HEK293T (cell line): ENCODE measurements around the gene URAD.

Experiments used
- CTCF ChIA-PET: fragments of 350-600 bp; formaldehyde crosslinking; extraction: SDS; loops from one replicate; lab custom pipeline; 2021; ENCODE audit warnings: antibody characterized with exemption, inconsistent platforms; lab: Yijun Ruan, JAX
- POLR2A ChIA-PET: fragments of 350-600 bp; formaldehyde crosslinking; extraction: SDS; loops from one replicate; lab custom pipeline; 2020; ENCODE audit warnings: antibody characterized with exemption, inconsistent platforms; lab: Yijun Ruan, JAX
- DNase-seq: peaks from one replicate; pipeline ENCODE4 v3.0.0; 2012; ENCODE audit warnings: mixed read lengths; ENCODE audit errors: extremely low spot score
- ARNT ChIP-seq: fragments of 450-650 bp; IDR thresholded peaks from 2 replicates; pipeline ENCODE4 v1.6.1; 2017; ENCODE audit warnings: mild to moderate bottlenecking
- BHLHE40 ChIP-seq: fragments of 450-650 bp; IDR thresholded peaks from 2 replicates; pipeline ENCODE4 v1.6.1; 2016; ENCODE audit warnings: mild to moderate bottlenecking, moderate library complexity, borderline replicate concordance
- CTBP1 ChIP-seq: fragments of 450-650 bp; IDR thresholded peaks from 2 replicates; pipeline ENCODE4 v1.6.1; 2016; ENCODE audit warnings: borderline replicate concordance
- ELF4 ChIP-seq: fragments of 450-650 bp; IDR thresholded peaks from 2 replicates; pipeline ENCODE4 v1.6.1; 2017; ENCODE audit warnings: antibody characterized with exemption
- FOXA1 ChIP-seq: fragments of 450-650 bp; IDR thresholded peaks from 2 replicates; pipeline ENCODE4 v1.6.1; 2016; ENCODE audit warnings: mild to moderate bottlenecking
- FOXK2 ChIP-seq: fragments of 450-650 bp; IDR thresholded peaks from 2 replicates; pipeline ENCODE4 v1.6.1; 2016; ENCODE audit warnings: mild to moderate bottlenecking
- FOXM1 ChIP-seq: fragments of 450-650 bp; IDR thresholded peaks from 2 replicates; pipeline ENCODE4 v1.6.1; 2017; ENCODE audit warnings: mild to moderate bottlenecking, borderline replicate concordance
- HDGF ChIP-seq: fragments of 450-650 bp; IDR thresholded peaks from 2 replicates; pipeline ENCODE4 v1.6.1; 2017; ENCODE audit warnings: antibody characterized with exemption, borderline replicate concordance
- L3MBTL2 ChIP-seq: fragments of 450-650 bp; conservative IDR thresholded peaks from 2 replicates; pipeline ENCODE4 v1.6.1; 2016; ENCODE audit warnings: mild to moderate bottlenecking
- LEF1 ChIP-seq: fragments of 450-650 bp; IDR thresholded peaks from 2 replicates; pipeline ENCODE4 v1.6.1; 2017; ENCODE audit warnings: mild to moderate bottlenecking, borderline replicate concordance
- NFRKB ChIP-seq: fragments of 450-650 bp; IDR thresholded peaks from 2 replicates; pipeline ENCODE4 v1.6.1; 2016; ENCODE audit warnings: mild to moderate bottlenecking, moderate library complexity
- SP1 ChIP-seq: fragments of 450-650 bp; IDR thresholded peaks from 2 replicates; pipeline ENCODE4 v1.6.1; 2017
- SUZ12 ChIP-seq: fragments of 450-650 bp; IDR thresholded peaks from 2 replicates; pipeline ENCODE4 v1.6.1; 2016; ENCODE audit warnings: mild to moderate bottlenecking
- TARDBP ChIP-seq: fragments of 450-650 bp; IDR thresholded peaks from 2 replicates; pipeline ENCODE4 v1.6.1; 2016
- ZNF384 ChIP-seq: fragments of 450-650 bp; IDR thresholded peaks from 2 replicates; pipeline ENCODE4 v1.6.1; 2016
- TF ChIP-seq, protein P1 (sequence below): fragments of 450-650 bp; IDR thresholded peaks from 2 replicates; pipeline ENCODE4 v1.6.1; 2016

Gene URAD

DNA sequence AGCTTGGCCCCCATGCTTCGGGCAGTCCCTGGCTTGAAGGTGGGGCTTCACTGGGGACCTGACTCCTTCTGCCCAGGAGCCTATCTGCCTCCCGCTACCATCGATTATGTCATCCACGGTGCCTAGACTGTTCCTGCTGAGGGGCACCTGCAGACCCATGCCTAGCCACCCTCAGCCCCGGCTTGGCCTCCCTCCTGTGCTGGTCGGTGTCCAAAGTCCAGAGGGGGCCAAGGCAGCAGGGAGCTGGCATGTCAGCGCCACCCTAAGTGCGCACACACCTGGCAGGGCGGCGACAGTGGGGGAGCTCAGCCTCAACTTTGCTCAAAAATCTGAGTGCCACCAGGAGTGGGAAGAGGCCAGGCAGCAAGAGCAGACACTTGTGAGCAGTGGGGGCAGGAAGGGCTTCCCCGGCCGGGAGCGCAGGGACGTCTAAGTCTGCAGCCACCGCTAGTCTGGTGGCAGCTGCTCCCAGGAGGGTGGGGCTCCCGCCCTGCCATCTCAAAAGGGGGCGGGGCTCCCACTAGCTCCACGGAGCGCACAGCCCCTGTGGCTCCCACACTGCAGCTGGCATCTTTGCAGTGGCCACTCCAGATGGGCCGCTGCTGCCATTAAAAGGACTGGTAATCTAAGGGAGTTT, 13.5 kb upstream of the URAD start:
- POLR2A ChIA-PET = no interaction called here
- TF ChIP-seq FOXK2 (no peak), NFRKB (no peak)
- CTCF ChIA-PET = no interaction called here
- DNase-seq = no peak

DNA sequence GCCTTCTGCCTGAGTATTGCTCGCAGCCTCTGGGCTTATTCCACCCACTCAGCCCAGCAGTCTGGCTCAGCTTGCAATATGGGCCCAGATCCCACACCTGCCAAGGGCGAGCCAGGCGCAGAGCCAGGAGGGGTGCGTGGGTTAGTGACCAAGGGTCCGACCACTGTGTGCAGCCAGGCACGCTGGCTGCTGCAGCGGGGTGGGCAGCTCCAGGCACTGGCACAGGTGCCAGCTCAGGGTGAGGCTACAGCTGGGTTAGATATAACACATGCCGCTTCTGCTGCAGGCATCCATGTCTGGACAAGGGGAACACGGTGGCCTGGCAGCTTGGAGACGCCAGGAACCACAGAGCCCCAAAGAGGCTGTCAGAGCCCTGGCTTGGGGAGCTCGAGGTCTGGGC, 12.6 kb upstream of the URAD start:
- DNase-seq = no peak

DNA sequence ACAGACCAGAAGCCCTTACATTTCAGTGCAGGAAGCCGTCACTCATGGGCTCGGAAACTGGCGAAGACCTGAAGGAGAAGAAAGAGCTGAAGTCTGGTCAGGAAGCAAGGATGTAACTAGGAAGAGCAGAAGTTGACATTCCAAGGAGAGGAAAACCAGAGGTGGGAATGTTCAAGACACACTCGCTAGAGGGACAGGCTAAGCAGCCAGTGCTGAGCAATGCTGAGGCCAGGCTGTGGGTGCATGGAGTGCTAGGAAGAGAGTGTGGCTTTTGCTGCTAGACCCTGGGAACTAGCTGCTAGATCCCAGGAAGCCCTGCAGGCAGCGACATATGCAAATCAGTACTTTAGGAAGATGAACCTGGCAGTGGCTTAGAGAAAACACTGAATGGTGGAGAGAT, 12.1 kb upstream of the URAD start:
- ChIA-PET CTCF (no interaction called here), POLR2A (no interaction called here)
- TF ChIP-seq L3MBTL2 (no peak), FOXK2 (no peak), NFRKB (no peak), SUZ12 (no peak), LEF1 (no peak), ELF4 (no peak), HDGF (no peak), CTBP1 (no peak), FOXA1 (no peak), FOXM1 (no peak), TARDBP (no peak), SP1 (no peak), ARNT (no peak), ZNF384 (no peak), BHLHE40 (no peak)
- TF ChIP-seq, protein P1, sequence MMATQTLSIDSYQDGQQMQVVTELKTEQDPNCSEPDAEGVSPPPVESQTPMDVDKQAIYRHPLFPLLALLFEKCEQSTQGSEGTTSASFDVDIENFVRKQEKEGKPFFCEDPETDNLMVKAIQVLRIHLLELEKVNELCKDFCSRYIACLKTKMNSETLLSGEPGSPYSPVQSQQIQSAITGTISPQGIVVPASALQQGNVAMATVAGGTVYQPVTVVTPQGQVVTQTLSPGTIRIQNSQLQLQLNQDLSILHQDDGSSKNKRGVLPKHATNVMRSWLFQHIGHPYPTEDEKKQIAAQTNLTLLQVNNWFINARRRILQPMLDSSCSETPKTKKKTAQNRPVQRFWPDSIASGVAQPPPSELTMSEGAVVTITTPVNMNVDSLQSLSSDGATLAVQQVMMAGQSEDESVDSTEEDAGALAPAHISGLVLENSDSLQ = no peak; the same call in 1 of the 2 replicates
- no peak for DNase-seq

More for the DNA sequence above, 12.6 kb upstream of the URAD start:
- ChIA-PET CTCF (no interaction called here), POLR2A (no interaction called here)
- TF ChIP-seq TARDBP (no peak), CTBP1 (no peak), ZNF384 (no peak), BHLHE40 (no peak), ARNT (no peak), SP1 (no peak), HDGF (no peak), FOXA1 (no peak), FOXK2 (no peak), LEF1 (no peak), ELF4 (no peak), NFRKB (no peak)

DNA sequence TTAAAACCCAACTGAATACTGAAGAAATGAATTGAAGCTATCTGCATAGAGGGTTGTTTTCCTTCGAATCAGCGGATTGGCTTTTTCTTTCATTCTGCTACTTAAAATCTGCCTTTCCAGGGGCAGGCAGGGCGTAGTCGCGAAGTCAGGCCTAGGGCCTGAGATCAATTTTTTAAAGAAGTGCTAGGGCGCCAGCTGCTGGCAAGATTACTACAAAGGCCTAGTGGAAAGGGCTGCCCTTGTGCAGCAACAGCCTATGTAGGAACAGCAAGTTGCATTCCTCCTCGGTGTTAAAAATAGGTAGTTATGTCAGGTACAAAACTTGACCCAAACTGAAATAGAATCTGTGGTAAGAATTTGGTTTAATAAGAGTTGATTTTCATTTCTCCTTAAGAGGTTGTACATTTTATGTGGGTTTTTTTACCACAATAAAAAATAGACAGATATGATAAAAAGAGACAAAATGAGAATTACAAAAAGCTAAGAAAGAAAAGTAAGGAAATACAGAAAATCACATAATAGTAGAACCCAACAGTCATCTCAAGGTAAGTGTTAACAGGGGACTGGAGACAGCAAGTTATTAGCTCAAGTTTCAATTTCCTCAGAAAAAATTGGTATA, 9.5 kb upstream of the URAD start:
- POLR2A ChIA-PET = no interaction called here
- no peak for TF ChIP-seq SUZ12
- peak; percentile 37; the same call in 1 of the 2 replicates for TF ChIP-seq L3MBTL2
- CTCF ChIA-PET = interaction anchor here (0.8 to 1.1 kb wide), 3 partner anchors 15 to 44 kb away, joined by 3 to 4 read pairs (median 3); no protein-coding TSS in a partner anchor
- peak; percentile 68 for DNase-seq

DNA sequence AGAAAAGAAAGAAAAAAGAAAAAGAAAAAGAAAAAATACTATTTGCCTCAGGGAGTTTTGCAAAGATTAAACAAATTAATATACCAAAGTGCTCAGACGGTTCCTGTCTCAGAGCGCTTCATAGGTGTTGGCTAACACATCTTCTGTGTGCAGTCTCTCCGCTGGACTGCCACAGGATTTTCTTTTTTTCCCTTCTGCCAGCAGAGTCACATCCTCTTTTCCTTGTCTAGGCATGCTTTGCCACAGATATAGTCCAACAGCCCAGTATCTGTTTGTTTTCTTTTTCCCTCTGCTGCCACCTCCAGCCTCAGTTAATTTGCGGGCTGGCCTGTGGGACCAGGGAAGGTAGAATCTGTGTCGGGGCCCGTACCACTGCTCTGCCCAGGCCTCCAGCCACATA, 3.4 kb upstream of the URAD start:
- ChIA-PET POLR2A (no interaction called here), CTCF (no interaction called here)
- DNase-seq = no peak
- TF ChIP-seq L3MBTL2 (no peak), BHLHE40 (no peak), ELF4 (no peak), NFRKB (no peak), CTBP1 (no peak), TARDBP (no peak), HDGF (no peak), FOXM1 (no peak), SUZ12 (no peak), FOXK2 (no peak), FOXA1 (no peak), ARNT (no peak), SP1 (no peak), ZNF384 (no peak)
- TF ChIP-seq, protein P1 = no peak

DNA sequence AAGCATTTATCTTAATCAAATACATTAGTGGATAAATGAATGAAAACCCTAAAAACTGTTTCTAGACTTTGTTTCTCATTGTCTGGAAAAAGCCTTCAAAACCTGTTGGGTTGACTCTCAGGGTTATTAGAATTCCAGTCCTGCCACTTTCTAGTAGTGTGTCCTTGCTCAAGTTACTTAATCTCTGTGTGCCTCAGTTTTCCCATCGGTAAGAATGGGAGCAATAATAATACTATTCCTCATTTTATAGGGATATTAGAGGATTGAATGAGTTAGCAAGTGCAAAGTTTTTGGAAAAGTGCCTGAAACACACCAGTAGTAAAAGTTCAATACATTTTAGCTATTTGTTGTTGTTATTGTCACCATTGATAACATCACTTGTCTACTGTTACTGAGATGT, 2.9 kb downstream of the URAD start:
- ChIA-PET POLR2A (no interaction called here), CTCF (no interaction called here)
- no peak for DNase-seq
- TF ChIP-seq SP1 (no peak), L3MBTL2 (no peak), CTBP1 (no peak), FOXM1 (no peak), FOXK2 (no peak), NFRKB (no peak), ZNF384 (no peak), HDGF (no peak), BHLHE40 (no peak), TARDBP (no peak), ELF4 (no peak), FOXA1 (no peak), LEF1 (no peak), SUZ12 (no peak), ARNT (no peak)
- TF ChIP-seq, protein P1 = no peak
